Measurements from ENCODE around the gene DMAP1.

DNA sequence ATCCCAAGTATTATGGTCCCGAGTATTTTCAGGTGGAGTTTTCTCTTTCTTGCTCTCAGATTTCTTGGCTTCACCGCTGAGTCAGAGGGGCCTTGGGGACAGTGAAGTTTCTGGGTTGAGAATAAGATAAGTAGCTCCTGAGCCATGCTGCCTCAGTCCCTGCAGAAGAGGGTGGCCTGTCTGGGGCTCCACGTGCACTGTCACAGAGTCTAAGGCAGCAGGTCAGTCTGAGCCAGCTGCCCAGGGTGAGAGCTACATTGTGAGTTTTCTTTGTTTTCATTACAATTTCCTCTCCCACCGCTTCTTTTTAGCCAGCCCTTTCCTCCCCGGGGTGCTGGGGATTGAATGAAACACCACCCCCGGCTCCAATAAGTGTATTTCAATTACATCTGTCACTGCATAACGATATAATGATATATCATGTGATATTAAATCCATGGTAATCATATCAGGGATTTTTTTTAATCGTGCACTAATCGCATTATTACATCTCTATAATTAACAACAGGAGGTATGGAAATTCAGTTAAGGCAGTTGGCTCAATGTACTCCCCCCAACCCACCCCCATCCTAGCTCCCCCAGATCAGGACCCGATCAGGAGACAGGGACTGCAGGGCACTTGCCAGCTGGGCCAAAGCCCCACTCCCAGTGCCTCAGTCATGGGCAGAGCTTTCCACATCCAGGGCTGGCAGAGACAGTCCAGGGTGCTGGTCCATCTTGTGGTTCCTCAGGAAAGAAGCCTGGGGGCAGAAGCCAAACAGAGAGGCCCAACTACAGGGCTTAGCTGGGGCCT is 43.7 kb downstream of the DMAP1 start:
- TF ChIP-seq CTCF (conservative IDR thresholded peaks at IDR 0.05 in 1 of 2, IDR thresholded peaks at IDR 0.05 in 1 of 2; ENCODE audit: extremely low read depth in 1 of 2, insufficient read depth in 1 of 2, low read depth in 1 of 2, low read length in 2 of 2) (no peak), EZH2 (IDR thresholded peaks at IDR 0.05; ENCODE audit: borderline replicate concordance, low read length) (no peak)
